ENCODE measurements around the gene CHST9. TPM values are rescaled to one million over a fixed set of nuclear protein-coding genes. Genes with fewer than 3 reads are reported as not detected.
"Not testable (repeated sequence)": the region's sequence is repeated elsewhere in the genome, so short reads cannot be mapped to it uniquely, and the experiment has no call there.

Gene CHST9
- total RNA-seq, 2 donors from 2014 or later, result 10.3 to 19.3 TPM

DNA sequence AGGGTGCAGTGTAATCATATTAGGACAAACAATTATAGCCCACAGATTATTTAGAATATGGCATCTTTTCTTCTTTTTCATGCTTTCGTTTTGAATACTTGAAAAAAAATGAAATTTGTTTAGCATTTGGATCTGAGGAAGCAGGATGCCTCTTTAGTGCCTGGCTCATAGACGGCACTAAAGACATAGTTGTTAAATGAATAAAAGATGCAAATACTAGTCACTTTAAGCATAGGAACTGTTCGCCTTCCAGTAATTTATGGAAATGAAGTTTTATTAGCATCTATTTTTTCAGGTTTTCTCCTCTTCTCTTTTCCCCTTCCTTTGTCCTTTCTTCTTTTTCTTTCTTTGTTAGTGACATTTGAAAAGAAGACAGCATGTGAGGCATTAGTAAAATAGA, 80.4 kb downstream of the CHST9 start:
- no peak for DNase-seq (ENCODE audit: low spot score)
- Histone ChIP-seq H3K4me1 (replicated peaks) (no peaks in the 10 kb centered on the region), H3K9me3 (no peaks in the 10 kb centered on the region), H3K27ac (no peak overlapping the region), H3K27me3 (replicated peaks; ENCODE audit: insufficient read depth) (no peaks in the 10 kb centered on the region), H3K36me3 (no peaks in the 10 kb centered on the region), H3K4me3 (no peak overlapping the region)
- TF ChIP-seq POLR2A (IDR thresholded peaks at IDR 0.05) (no peak), POLR2AphosphoS5 (IDR thresholded peaks at IDR 0.05) (no peak)
- TF ChIP-seq, protein P1, sequence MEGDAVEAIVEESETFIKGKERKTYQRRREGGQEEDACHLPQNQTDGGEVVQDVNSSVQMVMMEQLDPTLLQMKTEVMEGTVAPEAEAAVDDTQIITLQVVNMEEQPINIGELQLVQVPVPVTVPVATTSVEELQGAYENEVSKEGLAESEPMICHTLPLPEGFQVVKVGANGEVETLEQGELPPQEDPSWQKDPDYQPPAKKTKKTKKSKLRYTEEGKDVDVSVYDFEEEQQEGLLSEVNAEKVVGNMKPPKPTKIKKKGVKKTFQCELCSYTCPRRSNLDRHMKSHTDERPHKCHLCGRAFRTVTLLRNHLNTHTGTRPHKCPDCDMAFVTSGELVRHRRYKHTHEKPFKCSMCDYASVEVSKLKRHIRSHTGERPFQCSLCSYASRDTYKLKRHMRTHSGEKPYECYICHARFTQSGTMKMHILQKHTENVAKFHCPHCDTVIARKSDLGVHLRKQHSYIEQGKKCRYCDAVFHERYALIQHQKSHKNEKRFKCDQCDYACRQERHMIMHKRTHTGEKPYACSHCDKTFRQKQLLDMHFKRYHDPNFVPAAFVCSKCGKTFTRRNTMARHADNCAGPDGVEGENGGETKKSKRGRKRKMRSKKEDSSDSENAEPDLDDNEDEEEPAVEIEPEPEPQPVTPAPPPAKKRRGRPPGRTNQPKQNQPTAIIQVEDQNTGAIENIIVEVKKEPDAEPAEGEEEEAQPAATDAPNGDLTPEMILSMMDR (IDR thresholded peaks at IDR 0.05), result no peak
- 81% methylated on average over 3 of the region's 3 CpGs for WGBS
- intact Hi-C loops (cut with DNase I), result no loop called here

DNA sequence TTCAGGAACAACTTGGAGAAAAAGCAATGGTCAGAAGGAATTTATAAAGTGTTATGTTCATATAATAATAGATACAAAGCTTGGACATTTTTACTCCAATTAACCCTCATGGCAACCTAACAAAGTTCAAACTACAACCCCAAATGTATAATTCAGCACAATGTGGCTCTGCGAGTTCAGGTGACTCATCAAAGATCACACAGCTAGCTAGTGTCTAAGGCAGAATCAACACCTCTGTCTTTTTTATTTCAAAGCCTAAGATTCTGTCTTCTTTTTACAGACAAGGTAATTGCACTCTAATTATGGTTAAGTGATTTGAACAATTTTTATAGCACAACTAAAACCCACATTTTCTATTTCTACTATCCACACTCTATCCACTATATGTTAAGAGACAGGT, 90.5 kb downstream of the CHST9 start:
- no peak overlapping the region for H3K27ac ChIP-seq
- no peaks in the 10 kb centered on the region for H3K4me1 ChIP-seq (replicated peaks)
- DNase-seq (ENCODE audit: low spot score), result no peak
- TF ChIP-seq, protein P1 (IDR thresholded peaks at IDR 0.05), result no peak
- no peak for TF ChIP-seq POLR2A (IDR thresholded peaks at IDR 0.05)
- no peaks in the 10 kb centered on the region for H3K36me3 ChIP-seq
- intact Hi-C loops (cut with DNase I), result no loop called here
- no peaks in the 10 kb centered on the region for H3K27me3 ChIP-seq (replicated peaks; ENCODE audit: insufficient read depth)
- WGBS, result 80% methylated on average over 1 of the region's 1 CpG
- H3K4me3 ChIP-seq, result no peak overlapping the region
- H3K9me3 ChIP-seq, result no peaks in the 10 kb centered on the region

DNA sequence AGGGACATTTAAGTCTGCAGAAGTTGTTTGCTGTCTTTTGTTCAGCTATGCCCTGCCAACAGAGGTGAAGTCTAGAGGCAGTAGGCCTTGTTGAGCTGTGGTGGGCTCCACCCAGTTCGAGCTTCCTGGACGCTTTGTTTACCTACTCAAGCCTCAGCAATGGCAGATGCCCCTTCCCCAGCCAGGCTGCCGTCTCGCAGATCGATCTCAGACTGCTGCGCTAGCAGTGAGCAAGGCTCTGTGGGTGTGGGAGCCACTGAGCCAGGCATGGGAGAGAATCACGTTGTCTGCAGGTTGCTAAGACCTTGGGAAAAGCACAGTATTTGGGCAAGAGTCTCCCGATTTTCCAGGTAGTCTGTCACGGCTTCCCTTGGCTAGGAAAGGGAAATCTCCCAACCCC, 91.8 kb downstream of the CHST9 start:
- H3K27ac ChIP-seq; H3K9me3 ChIP-seq; H3K4me3 ChIP-seq; H3K36me3 ChIP-seq; H3K4me1 ChIP-seq (replicated peaks); H3K27me3 ChIP-seq (replicated peaks; ENCODE audit: insufficient read depth); DNase-seq (ENCODE audit: low spot score); intact Hi-C loops (cut with DNase I): not testable (repeated sequence)
- 82% methylated on average over 9 of the region's 9 CpGs for WGBS

DNA sequence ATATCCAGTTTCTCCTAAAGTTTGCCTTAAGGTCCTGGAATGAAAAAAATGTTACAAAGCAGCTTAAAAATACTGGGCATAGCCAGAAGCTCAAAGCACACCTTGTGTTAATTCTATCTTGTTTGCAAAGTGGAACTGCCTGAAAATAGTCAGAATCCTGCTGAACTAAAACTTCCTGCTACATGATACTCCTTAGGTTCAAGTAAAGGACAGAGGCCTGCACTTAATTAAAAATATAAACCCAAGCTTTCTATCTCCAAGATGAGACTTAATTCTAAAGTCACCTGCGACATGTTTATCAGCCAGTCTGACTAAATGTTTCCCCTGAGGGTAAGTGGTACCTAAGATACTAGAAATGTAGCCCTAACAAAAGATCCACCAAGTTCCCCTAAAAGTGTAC, 103.4 kb downstream of the CHST9 start:
- Histone ChIP-seq H3K4me3 (no peak overlapping the region), H3K9me3 (no peaks in the 10 kb centered on the region), H3K27me3 (replicated peaks; ENCODE audit: insufficient read depth) (no peaks in the 10 kb centered on the region), H3K36me3 (no peaks in the 10 kb centered on the region), H3K4me1 (replicated peaks) (no peaks in the 10 kb centered on the region), H3K27ac (no peak overlapping the region)
- no peak for DNase-seq (ENCODE audit: low spot score)
- intact Hi-C loops (cut with DNase I), result no loop called here
- WGBS, result 32% methylated on average over 1 of the region's 1 CpG
- TF ChIP-seq POLR2A (IDR thresholded peaks at IDR 0.05) (no peak), POLR2AphosphoS5 (IDR thresholded peaks at IDR 0.05) (no peak)
- TF ChIP-seq, protein P1 (IDR thresholded peaks at IDR 0.05), result no peak

DNA sequence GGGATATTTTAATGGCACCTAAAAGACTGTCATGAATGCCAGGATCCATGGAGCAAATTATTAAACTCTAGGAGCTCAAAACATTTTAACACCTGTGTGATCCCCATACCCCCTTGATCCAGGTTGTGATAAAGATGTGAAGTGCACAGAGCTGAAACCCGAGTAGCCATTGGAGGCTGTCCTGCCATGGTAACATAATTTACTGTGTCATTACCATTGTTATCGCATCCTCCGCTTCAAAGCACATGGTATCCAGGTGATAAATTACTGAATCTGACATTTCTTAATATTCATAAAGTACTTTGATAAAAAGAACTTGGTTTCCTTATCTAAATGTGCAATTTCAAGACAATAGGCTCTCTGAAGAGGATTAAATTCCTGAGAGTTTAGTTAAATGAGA, 109.3 kb downstream of the CHST9 start:
- no peaks in the 10 kb centered on the region for H3K9me3 ChIP-seq
- no peaks in the 10 kb centered on the region for H3K36me3 ChIP-seq
- 73% methylated on average over 3 of the region's 3 CpGs for WGBS
- intact Hi-C loops (cut with DNase I), result no loop called here
- DNase-seq (ENCODE audit: low spot score), result no peak
- H3K27me3 ChIP-seq (replicated peaks; ENCODE audit: insufficient read depth), result no peaks in the 10 kb centered on the region
- TF ChIP-seq POLR2AphosphoS5 (IDR thresholded peaks at IDR 0.05) (no peak), POLR2A (IDR thresholded peaks at IDR 0.05) (no peak)
- TF ChIP-seq, protein P1 (IDR thresholded peaks at IDR 0.05), result no peak
- H3K27ac ChIP-seq, result no peak overlapping the region
- no peak overlapping the region for H3K4me3 ChIP-seq
- no peaks in the 10 kb centered on the region for H3K4me1 ChIP-seq (replicated peaks)

Data from prostate gland (tissue), 2 donors.